ENCODE data around the gene ZNF407.

ZNF407 gene

GRCh38 chr18:74832381-74832780 is 234.7 kb downstream of the ZNF407 start:
- TF ChIP-seq CTCF (IDR thresholded peaks at IDR 0.05; ENCODE audit: low read depth, low read length) = no peak
- Histone ChIP-seq H3K4me1 (no peaks in the 10 kb centered on the region), H3K27me3 (no peaks in the 10 kb centered on the region), H3K4me3 (ENCODE audit: low read depth, low read length) (no peak overlapping the region), H3K36me3 (no peaks in the 10 kb centered on the region), H3K9me3 (no peaks in the 10 kb centered on the region)
- no peak for DNase-seq

- H3K9me3 ChIP-seq = no peaks in the 10 kb centered on the region
- H3K36me3 ChIP-seq = no peaks in the 10 kb centered on the region
- H3K4me3 ChIP-seq (ENCODE audit: low read depth, low read length) = no peak overlapping the region
- TF ChIP-seq CTCF (IDR thresholded peaks at IDR 0.05; ENCODE audit: low read depth, low read length) = no peak
- no peaks in the 10 kb centered on the region for H3K4me1 ChIP-seq
- no peak for DNase-seq
- H3K27me3 ChIP-seq = no peaks in the 10 kb centered on the region
These were observed 235.3 kb downstream of the ZNF407 start for GRCh38 chr18:74832999-74833398.

GRCh38 chr18:74834424-74835309 is 237.0 kb downstream of the ZNF407 start:
- Histone ChIP-seq H3K27me3 (no peaks in the 10 kb centered on the region), H3K36me3 (no peaks in the 10 kb centered on the region), H3K4me3 (ENCODE audit: low read depth, low read length) (no peak overlapping the region), H3K9me3 (no peaks in the 10 kb centered on the region), H3K4me1 (no peaks in the 10 kb centered on the region)
- DNase-seq = no peak
- no peak for TF ChIP-seq CTCF (IDR thresholded peaks at IDR 0.05; ENCODE audit: low read depth, low read length)

GRCh38 chr18:74836296-74837139 is 238.8 kb downstream of the ZNF407 start:
- Histone ChIP-seq H3K36me3 (no peaks in the 10 kb centered on the region), H3K4me1 (no peaks in the 10 kb centered on the region), H3K9me3 (no peaks in the 10 kb centered on the region), H3K27me3 (no peaks in the 10 kb centered on the region), H3K4me3 (ENCODE audit: low read depth, low read length) (no peak overlapping the region; the same call in 1 of the 2 replicates)
- peak; percentile 59 for DNase-seq
- TF ChIP-seq CTCF (IDR thresholded peaks at IDR 0.05; ENCODE audit: low read depth, low read length) = no peak

GRCh38 chr18:74840492-74841167 is 243.0 kb downstream of the ZNF407 start:
- no peak for DNase-seq

More at GRCh38 chr18:74840492-74841167, 243.0 kb downstream of the ZNF407 start:
- no peak overlapping the region for H3K4me3 ChIP-seq (ENCODE audit: low read depth, low read length)
- no peak for TF ChIP-seq CTCF (IDR thresholded peaks at IDR 0.05; ENCODE audit: low read depth, low read length)
- no peaks in the 10 kb centered on the region for H3K4me1 ChIP-seq
- H3K27me3 ChIP-seq = no peaks in the 10 kb centered on the region
- H3K36me3 ChIP-seq = no peaks in the 10 kb centered on the region
- H3K9me3 ChIP-seq = no peaks in the 10 kb centered on the region

All from BE2C (cell line).